Pons (tissue), 1 donor: ENCODE data around the gene FAM156B.
"Not testable (repeated sequence)": the region's sequence is repeated elsewhere in the genome, so short reads cannot be mapped to it uniquely, and the experiment has no call there.

ENCODE experiments used
- DNase-seq: peaks from one replicate; pipeline ENCODE4 v3.0.0-alpha.2; 2016; ENCODE audit warnings: low spot score

FAM156B gene, protein sequence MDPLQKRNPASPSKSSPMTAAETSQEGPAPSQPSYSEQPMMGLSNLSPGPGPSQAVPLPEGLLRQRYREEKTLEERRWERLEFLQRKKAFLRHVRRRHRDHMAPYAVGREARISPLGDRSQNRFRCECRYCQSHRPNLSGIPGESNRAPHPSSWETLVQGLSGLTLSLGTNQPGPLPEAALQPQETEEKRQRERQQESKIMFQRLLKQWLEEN

DNA sequence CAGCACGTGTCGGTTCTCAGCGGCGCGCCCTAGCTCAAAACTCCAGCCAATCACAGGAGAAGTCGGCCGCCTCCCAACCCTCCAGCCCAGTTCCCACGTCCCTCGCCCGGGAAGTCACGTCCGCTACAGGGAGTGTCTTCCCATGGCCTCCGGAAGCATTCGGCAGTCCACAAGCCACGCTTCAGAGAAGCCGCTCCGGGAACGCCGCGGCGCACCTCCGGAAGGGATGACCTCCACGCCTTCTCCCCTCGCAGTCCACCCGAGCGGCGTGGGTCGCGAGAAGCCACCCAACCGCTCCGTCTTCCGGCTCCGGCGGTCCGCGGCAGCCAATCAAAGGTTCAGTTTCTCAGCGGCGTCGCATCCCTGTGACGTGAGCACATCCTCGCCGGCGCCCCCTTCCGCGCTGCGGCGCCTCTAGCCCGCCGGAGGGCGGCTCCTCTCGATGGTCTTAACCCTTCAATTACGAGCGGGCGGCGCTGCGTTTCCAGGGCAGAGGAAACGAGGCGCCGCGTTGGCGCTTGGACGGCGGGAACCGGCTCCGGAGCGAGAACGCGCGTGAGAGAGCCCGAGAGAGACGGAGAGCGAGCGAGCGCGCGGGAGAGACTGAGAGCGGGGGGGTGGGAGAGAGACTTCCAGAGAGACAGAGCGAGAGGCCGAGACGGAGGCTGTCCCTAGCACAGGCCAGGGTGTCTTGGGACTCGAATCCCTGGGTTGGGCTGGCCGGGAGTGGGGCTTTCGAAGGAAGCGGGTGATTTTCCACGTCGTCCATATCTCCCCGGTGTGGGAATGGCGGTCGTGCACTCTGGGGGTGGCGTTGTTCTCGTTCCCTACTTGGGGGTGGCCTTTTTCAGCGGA lies at the start of gene FAM156B:
FAM156B (plus strand) TSS at position 476 of the 855 bp plus-strand sequence. CDS start 9,896 bp downstream, outside the sequence.
- not testable (repeated sequence) for DNase-seq

DNA sequence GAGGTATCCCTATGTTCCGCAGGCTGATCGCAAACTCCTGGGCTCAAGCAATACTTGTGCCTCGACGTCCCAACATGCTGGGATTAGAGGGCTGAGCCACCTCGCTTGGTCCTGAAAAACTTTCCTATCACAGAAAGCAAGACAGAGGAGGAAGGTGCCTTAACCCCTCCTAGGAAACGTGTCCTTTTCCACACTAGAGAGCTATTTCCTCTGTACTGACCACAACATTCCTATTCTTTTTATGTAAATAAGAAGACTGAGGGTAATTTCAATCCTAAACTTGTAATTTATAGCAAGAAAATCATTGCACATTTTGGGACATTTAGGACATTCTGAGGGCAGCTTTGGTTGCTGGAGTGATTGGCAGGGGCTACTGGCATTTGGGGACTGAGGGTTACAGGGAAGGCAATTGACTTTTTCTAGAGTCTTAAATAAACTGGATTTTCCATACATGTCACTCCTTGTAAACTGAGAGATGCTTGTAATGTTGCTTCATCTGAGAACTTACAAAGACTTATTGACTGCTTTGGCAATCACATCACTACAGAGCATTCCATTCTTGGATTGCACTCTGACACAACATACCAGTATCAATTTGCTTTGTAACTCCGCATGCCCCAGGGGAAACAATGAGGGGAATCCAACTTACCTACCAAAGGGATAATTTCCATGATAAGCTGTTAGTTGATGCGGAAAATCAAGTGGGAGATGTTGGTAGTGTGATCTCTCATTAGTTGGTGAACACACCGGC lies 44.8 kb upstream of the FAM156B start:
- no peak for DNase-seq

DNA sequence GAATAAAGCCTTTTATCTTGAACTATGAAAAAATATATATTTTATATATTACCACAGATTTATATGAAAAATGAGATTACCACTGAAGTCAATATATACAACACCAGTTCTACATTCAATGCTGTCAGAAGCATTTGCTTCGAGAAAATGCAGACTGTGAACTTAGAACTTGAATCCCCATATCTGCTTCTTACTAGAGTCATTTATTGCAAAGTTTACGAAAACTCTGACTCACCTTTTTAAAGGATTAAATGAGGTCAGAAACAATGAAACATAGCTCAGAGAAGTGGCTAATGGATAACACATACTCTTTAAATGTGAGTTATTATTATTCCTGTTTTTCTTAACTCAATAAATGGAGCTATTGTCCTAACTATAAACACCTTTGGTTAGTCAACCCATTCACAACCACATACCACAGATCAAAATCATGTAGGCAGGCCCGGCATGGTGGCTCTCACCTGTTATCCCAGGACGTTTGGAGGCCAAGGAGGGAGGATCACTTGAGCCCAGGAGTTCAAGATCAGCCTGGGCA lies 40.1 kb upstream of the FAM156B start:
- DNase-seq, result not testable (repeated sequence)

DNA sequence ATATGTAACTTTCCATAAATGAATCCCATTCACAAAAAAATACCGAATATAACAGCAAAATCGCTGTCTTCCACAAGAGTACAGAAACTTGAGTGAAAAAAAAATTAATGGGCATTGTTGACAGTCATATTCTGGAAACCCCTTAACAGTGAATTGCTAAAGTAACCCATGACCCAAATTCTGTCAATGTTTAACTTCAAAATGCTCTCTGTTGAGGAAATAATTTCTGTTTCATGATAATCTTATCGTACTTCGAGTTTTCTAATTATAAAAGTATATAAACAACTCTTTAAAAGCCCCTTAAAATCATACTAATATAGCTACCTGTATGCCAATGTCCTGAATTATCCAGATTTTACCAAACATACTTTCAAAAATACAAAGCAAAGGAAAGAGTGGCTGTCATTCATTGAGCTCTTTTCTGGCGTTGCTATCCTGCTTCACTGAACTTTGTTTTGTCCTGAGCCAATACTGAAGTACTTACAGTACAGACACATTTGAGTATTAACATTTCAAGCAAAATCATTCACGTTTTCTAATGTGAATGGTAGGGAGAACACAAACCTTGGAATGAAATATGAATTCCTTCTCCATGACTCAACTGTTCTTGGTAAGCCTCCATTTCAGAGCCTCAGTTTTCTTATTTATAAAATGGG lies 31.7 kb upstream of the FAM156B start:
- no peak for DNase-seq

DNA sequence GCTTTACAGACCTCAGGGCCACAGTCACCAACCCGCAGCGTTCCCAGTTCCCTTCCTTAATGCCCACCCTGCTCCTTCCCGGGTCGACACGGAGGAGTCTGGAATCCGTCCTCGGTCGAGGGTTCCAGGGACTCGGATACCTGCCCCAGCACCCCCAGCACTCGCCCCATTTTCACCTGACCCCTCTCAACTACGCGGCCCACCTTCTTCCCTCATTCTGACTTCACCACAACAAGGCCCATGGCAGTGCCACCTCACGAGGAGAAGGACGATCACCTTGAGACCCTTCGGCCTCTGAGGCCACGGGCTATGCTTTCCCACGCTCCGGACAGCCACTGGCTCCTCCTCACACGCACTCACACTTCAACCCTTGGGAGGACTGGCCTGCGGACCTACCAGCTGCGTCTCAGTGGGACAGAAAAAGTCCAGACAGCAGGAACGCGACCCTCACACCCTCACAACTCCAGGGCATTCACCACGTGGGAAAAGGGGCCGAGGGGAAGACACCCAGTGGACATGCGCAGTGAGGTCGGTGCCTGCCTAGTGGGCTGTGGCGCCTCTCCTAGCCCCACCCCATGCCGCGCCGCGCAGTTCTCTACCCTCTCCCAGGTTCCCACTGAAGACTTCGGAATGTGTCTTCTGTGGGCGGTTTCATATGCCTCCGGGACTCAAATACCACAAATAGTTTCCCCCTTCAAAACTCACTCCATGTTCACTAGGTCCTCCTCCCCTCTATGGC lies 29.4 kb upstream of the FAM156B start, which contains the start of gene XAGE3:
XAGE3 (minus strand) TSS at position 474 of the 739 bp plus-strand sequence. CDS start 950 bp downstream, outside the sequence.
- DNase-seq, result no peak

DNA sequence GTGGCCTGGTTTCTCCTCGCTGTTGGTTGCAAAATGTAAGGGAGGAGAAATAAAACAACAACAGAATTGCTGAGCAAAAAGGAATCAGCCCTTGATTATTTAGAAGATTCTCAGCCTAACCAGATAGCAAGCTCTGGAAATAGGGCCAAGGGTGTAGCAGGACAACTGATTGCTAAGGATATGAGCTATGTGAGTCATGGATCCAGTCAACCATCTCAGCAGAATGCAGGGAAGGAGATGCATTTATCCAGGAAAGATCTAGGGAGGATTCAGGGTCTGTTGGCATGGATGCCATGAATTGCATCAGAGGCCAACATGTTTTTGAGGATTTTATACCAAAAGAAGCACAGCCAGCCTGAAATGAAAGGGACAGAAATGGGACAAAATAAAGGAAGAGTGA lies 27.1 kb upstream of the FAM156B start:
- DNase-seq, result no peak

DNA sequence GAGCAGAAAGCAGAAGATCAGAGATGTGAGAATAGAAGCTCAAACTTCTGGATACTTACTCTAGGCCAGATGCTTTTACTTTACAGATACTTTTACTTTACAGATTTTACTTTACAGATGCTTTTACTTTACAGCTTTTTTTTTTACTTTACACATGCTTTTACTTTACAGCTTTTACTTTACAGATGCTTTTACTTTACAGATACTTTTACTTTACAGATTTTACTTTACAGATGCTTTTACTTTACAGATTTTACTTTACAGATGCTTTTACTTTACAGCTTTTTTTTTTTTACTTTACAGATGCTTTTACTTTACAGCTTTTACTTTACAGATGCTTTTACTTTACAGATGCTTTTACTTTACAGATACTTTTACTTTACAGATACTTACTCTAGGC lies 23.3 kb upstream of the FAM156B start:
- not testable (repeated sequence) for DNase-seq

DNA sequence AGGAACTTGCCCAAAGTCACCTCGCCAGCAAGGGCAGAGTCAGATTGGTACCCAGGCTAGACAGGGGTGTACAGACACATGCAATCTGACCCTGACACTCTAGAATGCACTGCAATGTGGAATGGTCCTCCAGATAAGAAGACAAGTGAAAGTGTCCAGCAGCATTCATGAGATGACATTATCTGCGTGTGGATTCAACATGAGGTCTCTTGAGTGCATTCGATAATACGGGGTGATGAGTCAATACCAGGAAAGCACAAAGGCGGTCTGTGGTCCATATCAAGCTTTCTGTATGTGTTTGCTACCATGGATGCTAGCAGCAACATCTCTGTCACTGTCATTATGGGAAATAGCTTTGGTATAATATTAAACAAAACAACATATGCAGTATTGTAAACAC lies 22.5 kb upstream of the FAM156B start:
- DNase-seq, result no peak

DNA sequence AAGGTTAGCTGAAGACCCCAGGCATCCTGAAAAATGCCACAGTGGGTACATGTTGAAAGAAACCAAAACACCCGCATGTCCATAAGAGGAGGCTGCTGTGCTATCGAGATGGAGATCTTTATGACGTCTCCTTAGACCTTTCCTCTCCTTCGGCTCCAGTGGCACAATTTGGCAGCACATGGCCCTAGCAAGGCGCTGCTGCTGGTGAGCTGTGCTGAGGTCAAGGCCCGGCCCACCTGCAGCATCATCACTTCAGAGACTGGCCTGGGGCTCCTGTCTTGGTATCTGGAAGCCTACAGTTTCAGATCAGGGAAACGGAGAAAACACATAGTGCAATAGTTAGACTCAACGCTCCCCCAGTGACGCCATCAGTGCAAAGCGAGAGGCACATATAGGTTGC lies 21.7 kb upstream of the FAM156B start:
- DNase-seq, result not testable (repeated sequence)

DNA sequence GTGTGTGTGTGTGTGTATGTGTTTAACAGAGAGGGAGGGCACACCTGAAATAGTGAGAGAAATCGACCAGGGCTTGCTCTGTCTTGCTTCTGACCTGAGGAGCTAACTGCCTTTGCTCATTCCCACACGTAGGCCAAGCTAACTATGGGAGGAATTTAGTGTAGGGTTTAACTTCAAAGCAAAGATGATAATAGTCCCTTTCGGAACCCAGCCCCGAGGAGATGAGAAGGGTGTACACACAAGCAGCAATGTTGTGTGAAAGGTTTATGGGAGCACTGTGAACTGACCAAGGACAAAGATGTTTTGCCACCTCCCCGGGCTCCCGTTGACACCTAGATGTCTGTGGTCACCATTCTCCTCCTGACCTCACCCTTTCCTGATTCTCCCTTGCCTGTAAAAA lies 20.7 kb upstream of the FAM156B start:
- DNase-seq, result not testable (repeated sequence)

DNA sequence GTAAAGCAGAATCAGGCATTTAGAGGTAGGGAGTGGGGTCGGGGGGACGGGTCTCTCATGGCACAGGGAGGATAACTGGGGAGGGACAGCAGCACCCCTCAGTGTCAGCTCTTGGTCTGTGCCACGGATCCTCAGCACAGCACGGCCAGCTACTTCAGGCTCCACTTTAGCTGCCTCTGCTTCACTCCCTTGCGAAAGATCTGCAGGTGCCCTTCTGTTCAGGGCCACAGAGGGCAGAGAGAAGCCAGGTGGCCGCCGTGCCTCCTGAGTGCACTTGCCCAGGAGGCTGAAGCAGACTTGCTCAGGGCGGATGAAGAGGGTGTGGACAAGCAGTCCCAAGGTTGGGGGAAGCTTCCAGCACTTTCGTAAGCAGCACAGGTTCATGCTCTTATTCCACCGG lies 9.7 kb upstream of the FAM156B start:
- DNase-seq, result not testable (repeated sequence)

DNA sequence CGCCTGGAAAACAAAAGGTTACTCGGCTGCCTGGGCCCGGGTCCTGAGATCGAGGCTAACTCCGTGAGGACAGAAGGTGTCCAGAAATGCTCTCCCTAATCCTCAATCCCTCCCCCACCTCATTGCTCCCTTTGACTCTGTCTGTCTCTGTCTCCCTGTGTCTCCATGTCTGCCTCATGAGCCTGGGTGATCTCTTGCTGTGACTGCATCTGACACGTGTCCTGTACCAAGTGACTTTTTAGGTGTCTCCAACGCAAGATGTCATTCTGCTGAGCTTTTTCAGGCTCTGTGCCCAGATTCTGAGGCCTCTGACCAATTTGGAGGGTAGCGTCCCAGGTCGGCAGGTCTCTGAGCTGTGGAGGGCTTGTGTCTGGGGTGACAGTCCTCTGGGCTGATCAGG lies 9.0 kb upstream of the FAM156B start:
- DNase-seq, result not testable (repeated sequence)

DNA sequence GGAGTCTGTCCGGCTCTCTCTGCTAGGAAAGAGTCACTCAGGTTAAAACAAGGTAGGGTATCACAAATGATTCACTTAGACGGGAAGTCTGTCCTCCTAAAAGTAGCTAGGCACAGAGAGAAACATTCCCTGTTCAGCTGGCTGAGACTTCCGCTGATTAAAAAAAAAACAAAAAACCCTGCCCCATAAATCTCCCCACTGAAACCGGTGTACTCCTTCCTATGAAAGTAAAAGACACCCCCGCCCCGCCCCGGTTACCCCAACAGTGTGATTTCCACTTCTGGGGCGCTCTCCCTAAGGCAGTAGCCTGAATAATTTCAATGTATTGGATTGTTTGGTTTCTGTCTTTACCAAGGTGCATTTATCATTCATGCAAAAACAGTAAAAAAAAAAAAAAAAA lies 692 bp upstream of the FAM156B start:
- DNase-seq, result not testable (repeated sequence)

DNA sequence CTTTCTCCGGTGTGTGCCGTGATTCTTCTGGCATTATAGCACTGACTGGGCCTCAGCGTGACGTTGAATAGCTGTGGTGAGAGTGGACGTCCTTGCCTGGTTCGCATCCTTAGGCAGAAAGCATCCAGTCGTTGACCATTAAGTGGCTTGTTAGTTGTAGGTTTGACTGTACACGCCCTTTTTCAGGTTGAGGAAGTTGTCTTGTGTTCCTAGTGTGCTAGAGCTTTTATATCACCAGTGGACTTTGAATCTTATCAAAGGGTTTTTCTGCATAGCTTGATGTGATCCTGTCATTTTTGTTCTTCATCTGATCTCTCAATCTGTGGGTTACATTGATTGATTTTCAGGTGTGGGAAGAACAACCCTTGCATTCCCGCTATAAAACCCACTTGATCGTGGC lies 8.4 kb downstream of the FAM156B start:
- DNase-seq, result not testable (repeated sequence)

DNA sequence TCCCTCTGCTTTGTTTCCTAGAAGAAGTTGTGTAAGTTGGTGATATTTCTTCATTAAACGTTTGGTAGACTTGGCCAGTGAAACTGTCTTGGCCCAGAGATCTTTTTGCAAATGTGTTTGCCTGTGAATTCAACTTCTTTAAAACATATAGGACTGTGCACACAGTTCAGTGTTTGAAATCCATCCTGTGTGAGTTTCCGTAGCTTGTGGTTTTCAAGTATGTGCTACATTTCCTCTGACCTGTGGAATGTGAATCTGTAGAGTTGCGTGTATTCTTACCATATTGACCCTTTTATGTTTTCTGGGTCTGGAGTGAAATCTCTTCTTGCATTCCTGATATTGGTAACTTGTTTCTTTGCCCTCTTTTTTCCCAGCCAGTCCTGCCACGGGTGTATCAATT lies 8.9 kb downstream of the FAM156B start:
- DNase-seq, result not testable (repeated sequence)

DNA sequence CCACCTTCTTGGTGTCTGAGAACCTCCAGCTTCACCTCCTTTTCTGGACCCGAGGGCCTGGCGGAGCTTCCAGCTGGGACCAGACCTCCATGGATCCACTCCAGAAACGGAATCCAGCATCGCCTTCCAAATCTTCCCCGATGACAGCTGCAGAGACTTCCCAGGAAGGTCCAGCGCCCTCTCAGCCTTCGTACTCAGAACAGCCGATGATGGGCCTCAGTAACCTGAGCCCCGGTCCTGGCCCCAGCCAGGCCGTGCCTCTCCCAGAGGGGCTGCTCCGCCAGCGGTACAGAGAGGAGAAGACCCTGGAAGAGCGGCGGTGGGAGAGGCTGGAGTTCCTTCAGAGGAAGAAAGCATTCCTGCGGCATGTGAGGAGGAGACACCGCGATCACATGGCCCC lies 10.0 kb downstream of the FAM156B start:
- DNase-seq, result not testable (repeated sequence)

DNA sequence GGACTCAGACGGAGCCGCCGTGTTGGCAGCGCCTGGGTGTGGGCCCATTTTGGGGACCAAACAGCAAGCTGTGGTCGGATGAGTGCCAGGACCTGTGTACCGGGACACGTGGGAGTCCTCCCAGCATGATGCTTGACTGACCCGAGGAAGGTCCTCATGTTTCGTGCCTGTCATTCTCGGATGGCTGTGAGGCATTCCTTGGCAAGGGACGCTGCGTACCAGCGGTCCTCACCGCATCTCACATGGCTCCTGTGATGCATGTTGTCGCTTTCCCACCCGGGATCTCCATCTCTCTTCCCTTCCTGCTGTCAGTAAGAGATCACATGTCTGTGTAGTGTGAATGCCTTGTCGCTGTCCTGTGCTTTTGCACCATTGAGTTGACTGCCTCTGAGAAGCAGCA lies 10.8 kb downstream of the FAM156B start:
- DNase-seq, result not testable (repeated sequence)

DNA sequence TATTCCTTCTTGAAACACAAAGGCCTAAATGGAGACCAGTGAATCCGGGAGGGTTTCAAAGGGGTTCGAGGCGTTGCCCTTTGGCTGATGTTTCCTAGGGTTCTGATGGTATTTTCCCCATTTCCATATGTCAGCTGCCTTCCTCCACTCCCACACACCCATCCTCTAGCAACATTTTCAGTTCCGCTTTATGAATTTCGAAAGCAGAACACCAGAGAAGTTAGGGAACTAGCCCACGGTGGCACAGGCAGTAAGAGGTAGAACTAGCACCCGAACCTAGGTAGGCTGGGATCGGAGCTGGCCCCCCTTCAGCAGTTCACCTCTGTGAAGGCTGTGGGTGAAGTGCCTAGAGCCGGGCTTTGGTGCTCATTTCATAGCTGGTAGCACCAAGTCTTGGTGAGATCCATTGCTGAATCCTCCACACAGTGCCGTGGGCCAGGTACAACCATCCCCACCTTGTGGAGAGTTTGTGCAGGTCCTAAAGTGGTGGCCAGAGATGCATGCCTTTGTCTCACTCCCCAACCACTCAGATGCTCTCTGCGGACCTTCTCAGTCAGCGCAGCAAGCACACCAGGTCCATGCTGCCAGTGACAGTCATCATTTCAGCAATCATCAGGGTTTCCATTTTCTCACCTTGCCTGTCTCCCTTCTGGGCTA lies 12.3 kb downstream of the FAM156B start:
- not testable (repeated sequence) for DNase-seq

DNA sequence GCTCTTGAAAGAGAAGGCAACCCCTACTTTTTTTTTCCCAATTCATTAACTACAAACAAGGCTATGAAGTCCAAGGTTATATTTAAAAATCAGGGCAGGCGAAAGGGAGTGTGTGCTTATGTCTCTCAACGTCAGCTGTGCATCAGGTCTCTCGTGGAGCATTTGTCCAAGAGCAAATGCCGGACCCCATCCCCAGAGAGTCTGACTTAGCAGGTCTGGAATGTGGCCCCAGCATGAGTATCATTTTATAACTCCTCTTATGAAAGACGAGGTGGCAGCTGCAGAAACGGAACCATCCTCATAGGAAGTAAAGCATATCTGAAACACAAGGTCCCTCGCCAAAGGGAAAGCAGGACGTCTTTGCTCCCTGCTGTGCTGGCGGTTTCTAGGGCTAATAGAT lies 16.6 kb downstream of the FAM156B start:
- not testable (repeated sequence) for DNase-seq

DNA sequence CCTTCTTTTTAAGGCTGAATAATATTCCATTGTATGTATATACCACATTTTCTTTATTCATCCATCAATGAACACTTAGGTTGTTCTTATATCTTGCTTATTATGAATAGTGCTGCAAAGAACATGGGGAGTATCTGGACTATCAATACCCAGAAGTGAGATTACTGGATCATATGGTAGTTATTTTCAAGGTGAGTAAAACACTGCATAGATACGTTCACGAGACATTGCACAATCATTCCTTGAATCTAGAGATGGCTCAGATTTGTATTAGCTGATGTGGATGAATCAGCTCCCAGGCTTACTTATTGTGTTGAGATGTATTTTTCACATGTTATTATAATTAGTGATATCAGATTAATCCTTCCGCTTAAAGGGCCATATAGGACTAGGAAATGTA lies 17.6 kb downstream of the FAM156B start:
- DNase-seq, result not testable (repeated sequence)
